Measurements from ENCODE around the gene TBCK. TPM values are rescaled to one million over a fixed set of nuclear protein-coding genes. Genes with fewer than 3 reads are reported as not detected.

The TBCK gene
- total and polyA plus RNA-seq, 2 of the 8 experiments (the other 6 are each of a cell fraction or from before 2014, with no cell fraction given) = 10.2 to 18.7 TPM

GRCh38 chr4:105994061-105994460 lies 321.9 kb downstream of the TBCK start:
- Histone ChIP-seq H3K4me1 (replicated peaks in 1 of 4; ENCODE audit: control insufficient read depth in 3 of 4, insufficient read depth in 4 of 4, low read length in 3 of 4) (peaks cover 0 to 7% (median 2%) of the 10 kb centered on the region in 4 experiments; a peak in 2 of 7 replicates), H3K4me2 (ENCODE audit: insufficient read depth in 1 of 2, low read depth in 2 of 2, low read length in 2 of 2) (no peak overlapping the region), H4K91ac (replicated peaks; ENCODE audit: insufficient read length, low read length) (no peak overlapping the region), H3K23me2 (ENCODE audit: low read depth, low read length) (no peaks in the 10 kb centered on the region), H3K79me2 (ENCODE audit: control insufficient read depth in 1 of 2, insufficient read depth in 2 of 2, low read length in 2 of 2) (no peaks in the 10 kb centered on the region), H3K36me3 (ENCODE audit: control insufficient read depth in 2 of 4, insufficient read depth in 4 of 4, low read length in 3 of 4) (no peaks in the 10 kb centered on the region), H3K27ac (ENCODE audit: low read depth, low read length) (no peak overlapping the region), H2AFZ (ENCODE audit: low read length) (no peak overlapping the region), H2AK5ac (ENCODE audit: low read depth, low read length) (no peak overlapping the region), H2BK15ac (ENCODE audit: low read length) (no peak overlapping the region), H3K56ac (replicated peaks; ENCODE audit: insufficient read length, low read depth, low read length) (no peak overlapping the region), H3K27me3 (replicated peaks in 1 of 4; ENCODE audit: control insufficient read depth in 3 of 4, extremely low read depth in 1 of 4, insufficient read depth in 3 of 4, low read length in 3 of 4) (no peaks in the 10 kb centered on the region), H2BK12ac (ENCODE audit: low read depth, low read length) (no peak overlapping the region), H3K18ac (ENCODE audit: extremely low read depth, low read length) (no peak overlapping the region), H3K4ac (replicated peaks; ENCODE audit: insufficient read length, low read depth, low read length) (no peak overlapping the region), H3K23ac (ENCODE audit: insufficient read length) (no peak overlapping the region), H4K8ac (ENCODE audit: extremely low read depth, insufficient read depth, low read length) (no peak overlapping the region), H2BK20ac (ENCODE audit: low read length) (no peak overlapping the region), H4K5ac (ENCODE audit: insufficient read length, low read depth, low read length) (no peak overlapping the region), H3K14ac (ENCODE audit: insufficient read length) (no peak overlapping the region), H3K9me3 (ENCODE audit: insufficient read depth in 2 of 2, low read depth in 1 of 2, low read length in 1 of 2) (no peaks in the 10 kb centered on the region), H3K79me1 (ENCODE audit: low read depth, low read length) (no peaks in the 10 kb centered on the region), H2BK5ac (ENCODE audit: low read depth, low read length) (no peak overlapping the region), H3K9ac (replicated peaks in 1 of 4; ENCODE audit: extremely low read depth in 1 of 4, low read depth in 3 of 4, low read length in 3 of 4) (no peak overlapping the region), H4K20me1 (replicated peaks in 1 of 2; ENCODE audit: control insufficient read depth in 1 of 2, insufficient read depth in 2 of 2, low read length in 2 of 2) (no peaks in the 10 kb centered on the region), H3K4me3 (ENCODE audit: extremely low read depth in 1 of 4, insufficient read depth in 2 of 4, low read depth in 3 of 4, low read length in 4 of 4) (no peak overlapping the region), H2BK120ac (replicated peaks; ENCODE audit: low read depth, low read length) (no peak overlapping the region)
- 96% methylated on average over 6 of the region's 6 CpGs; no CpG with 5 or more reads in 1 of the 2 experiments for WGBS, 2 experiments (ENCODE audit: extremely low coverage in 1 of 2, insufficient coverage in 1 of 2, insufficient read length in 1 of 2, insufficient replicate concordance in 2 of 2, low coverage in 1 of 2, low lambda C conversion rate in 2 of 2, missing lambda C conversion rate in 1 of 2)
- TF ChIP-seq CHD2 (IDR thresholded peaks at IDR 0.05; ENCODE audit: low read length) = no peak
- no peak for TF ChIP-seq POLR2A (IDR thresholded peaks at IDR 0.05; ENCODE audit: control extremely low read depth in 1 of 2, low read depth in 2 of 2, low read length in 2 of 2)
- no peak for TF ChIP-seq RNF2 (IDR thresholded peaks at IDR 0.05; ENCODE audit: borderline replicate concordance, low read depth, low read length, missing control alignments, poor library complexity, severe bottlenecking)
- TF ChIP-seq SRF (IDR thresholded peaks at IDR 0.05; ENCODE audit: low read depth, low read length) = no peak
- no peak for TF ChIP-seq ATF3 (IDR thresholded peaks at IDR 0.05; ENCODE audit: insufficient read depth, low read depth, low read length)
- no peak for TF ChIP-seq RXRA (IDR thresholded peaks at IDR 0.05; ENCODE audit: insufficient read depth, low read depth, low read length)
- no peak for TF ChIP-seq KDM1A (IDR thresholded peaks at IDR 0.05; ENCODE audit: borderline replicate concordance, low read length)
- TF ChIP-seq TEAD4 (IDR thresholded peaks at IDR 0.05; ENCODE audit: low read depth, low read length) = no peak
- TF ChIP-seq MAX (IDR thresholded peaks at IDR 0.05) = no peak
- TF ChIP-seq CEBPB (IDR thresholded peaks at IDR 0.05; ENCODE audit: low read depth, low read length) = no peak
- no peak for TF ChIP-seq BCL11A (IDR thresholded peaks at IDR 0.05; ENCODE audit: low read depth in 2 of 2, low read length in 2 of 2)
- no peak for TF ChIP-seq RFX5 (IDR thresholded peaks at IDR 0.05; ENCODE audit: borderline replicate concordance, low read depth, low read length)
- POLR2A ChIA-PET (ENCODE audit: partially characterized antibody) = interaction anchor here (1.6 kb wide), 1 partner anchor 11 kb away, joined by 4 read pairs; no protein-coding TSS in a partner anchor
- FAIRE-seq (no peak), DNase-seq (ENCODE audit: low read depth in 1 of 2, low spot score in 2 of 2) (no peak)
- CTCF ChIA-PET (ENCODE audit: partially characterized antibody) = interaction anchor here (0.9 to 1.8 kb wide), 2 partner anchors 11 to 200 kb away, joined by 3 to 7 read pairs; no protein-coding TSS in a partner anchor
